22Rv1 (cell line): ENCODE measurements around the gene PRDM1.

Source experiments
- H3K27ac ChIP-seq: fragments of 450-650 bp; 2 replicates; pipeline ENCODE4 v1.5.1; 2017
- CTCF ChIP-seq: fragments of 450-650 bp; IDR thresholded peaks from 2 replicates; pipeline ENCODE4 v1.5.1; 2017; ENCODE audit warnings: mild to moderate bottlenecking
- ZFX ChIP-seq: fragments of 450-650 bp; IDR thresholded peaks from 2 replicates; pipeline ENCODE4 v1.6.1; 2017; ENCODE audit warnings: antibody characterized with exemption, borderline replicate concordance

PRDM1 gene

GRCh38 chr6:106141441-106142237 is 55.5 kb downstream of the PRDM1 start:
- TF ChIP-seq CTCF, result no peak
- H3K27ac ChIP-seq, result no peak overlapping the region

- H3K27ac ChIP-seq, result no peak overlapping the region
- TF ChIP-seq CTCF, result no peak
- TF ChIP-seq ZFX, result no peak
Observed at GRCh38 chr6:106142876-106143431, 56.8 kb downstream of the PRDM1 start.

DNA sequence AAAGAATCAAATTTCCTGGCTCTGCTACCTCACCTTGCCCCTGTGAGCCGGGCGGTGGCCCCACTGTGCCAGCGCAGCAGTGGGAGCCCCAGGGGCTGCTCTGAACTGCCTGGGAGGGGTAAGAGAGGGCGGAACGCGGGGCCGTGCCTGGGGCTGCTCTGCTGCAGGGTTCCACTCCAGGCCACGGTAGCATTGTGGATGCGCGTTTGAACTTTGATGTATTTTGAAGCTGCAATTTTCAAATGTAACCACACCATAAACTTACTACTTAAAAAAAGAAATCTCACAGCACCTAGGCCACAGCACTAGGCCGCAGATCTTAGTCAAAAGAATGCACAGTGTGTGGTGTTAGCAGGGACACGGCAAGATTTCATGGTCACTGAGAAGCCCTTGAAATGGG is 57.5 kb downstream of the PRDM1 start:
- H3K27ac ChIP-seq, result no peak overlapping the region
- no peak for TF ChIP-seq CTCF
- TF ChIP-seq ZFX, result no peak

DNA sequence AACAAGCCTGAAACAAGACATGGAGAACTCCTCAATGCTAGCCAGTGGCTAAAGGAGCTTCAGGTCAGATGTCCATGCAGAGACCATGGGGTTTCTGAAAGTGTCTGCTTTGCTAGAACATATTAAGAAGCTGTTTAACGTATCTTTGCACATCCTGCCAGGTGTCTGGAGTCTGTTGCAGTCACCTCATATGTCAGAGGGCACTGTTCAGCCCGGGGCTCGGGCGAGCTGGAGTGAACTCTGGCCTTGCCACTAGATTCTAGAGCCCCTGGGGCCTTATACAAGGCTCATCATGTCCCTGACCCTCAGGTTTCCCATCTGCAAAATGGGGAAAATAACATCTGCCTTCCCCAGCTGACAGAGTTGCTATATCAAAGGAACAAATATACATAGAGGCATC is 59.0 kb downstream of the PRDM1 start:
- no peak for TF ChIP-seq ZFX
- no peak for TF ChIP-seq CTCF
- no peak overlapping the region for H3K27ac ChIP-seq

GRCh38 chr6:106145741-106146227 is 59.6 kb downstream of the PRDM1 start:
- no peak for TF ChIP-seq CTCF
- TF ChIP-seq ZFX, result no peak
- H3K27ac ChIP-seq, result no peak overlapping the region

GRCh38 chr6:106146852-106147351 is 60.8 kb downstream of the PRDM1 start:
- H3K27ac ChIP-seq, result no peak overlapping the region
- TF ChIP-seq ZFX (no peak), CTCF (no peak)

- H3K27ac ChIP-seq, result no peak overlapping the region
- TF ChIP-seq CTCF (no peak), ZFX (no peak)
Observed at GRCh38 chr6:106147476-106147875, 61.3 kb downstream of the PRDM1 start.
